ENCODE measurements around the gene PDE8B.
"Not testable (repeated sequence)": the region's sequence is repeated elsewhere in the genome, so short reads cannot be mapped to it uniquely, and the experiment has no call there.

Gene PDE8B

DNA sequence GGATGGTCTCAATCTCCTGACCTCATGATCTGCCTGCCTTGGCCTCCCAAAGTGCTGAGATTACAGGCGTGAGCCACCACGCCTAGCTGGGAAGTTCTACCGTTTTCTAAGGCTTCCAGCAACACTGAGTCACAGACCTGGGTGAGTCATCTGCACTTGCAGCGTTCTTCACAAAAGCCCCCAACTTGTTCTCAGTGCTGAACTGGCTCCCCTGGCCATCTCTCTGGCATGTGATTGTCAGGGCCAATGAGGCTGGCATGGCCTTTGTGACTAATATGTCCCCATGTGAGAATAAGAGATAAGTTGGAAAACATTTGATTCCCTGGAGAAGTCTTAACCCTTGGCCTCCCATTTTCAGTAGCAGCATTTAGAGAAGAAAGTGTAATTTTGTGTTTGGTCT, 157.3 kb downstream of the PDE8B start:
- DNase-seq = no peak

DNA sequence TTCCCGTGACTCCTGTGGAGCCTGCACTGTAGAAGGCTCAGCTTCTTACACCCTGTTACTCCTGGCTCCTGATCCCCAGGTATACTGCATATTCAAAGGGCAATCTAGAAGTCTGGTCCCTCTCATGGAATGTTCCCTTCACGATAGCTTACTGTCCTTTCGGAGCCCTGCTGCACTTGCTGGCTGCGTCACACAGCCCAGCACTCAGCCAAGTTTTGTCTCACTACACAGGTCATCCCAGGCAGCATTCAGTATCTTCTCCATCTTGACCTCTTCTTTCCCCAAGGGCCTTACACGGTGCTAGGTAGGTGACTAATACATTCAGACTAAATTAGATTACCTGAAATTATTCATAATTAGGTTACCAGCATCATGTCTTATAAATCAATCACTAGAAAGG, 157.9 kb downstream of the PDE8B start:
- no peak for DNase-seq

DNA sequence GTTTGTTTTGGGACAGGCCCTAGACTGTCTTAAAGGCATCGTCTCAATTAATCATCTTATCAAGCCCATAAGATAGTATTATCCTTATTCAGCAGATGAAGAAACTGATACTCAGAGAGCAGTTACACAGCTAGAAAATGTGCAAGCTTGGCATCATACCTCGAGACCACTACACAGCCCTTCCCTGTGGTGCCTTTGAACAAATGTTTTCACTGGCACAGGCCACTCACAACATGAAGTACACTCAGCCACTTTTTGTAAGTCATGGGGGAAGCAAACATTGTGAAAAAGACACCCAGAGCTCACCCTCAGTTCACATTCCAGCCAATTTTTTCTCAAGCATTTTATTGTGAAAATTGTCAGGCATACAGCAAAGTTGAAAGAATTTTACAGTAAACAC, 159.1 kb downstream of the PDE8B start:
- no peak for DNase-seq

DNA sequence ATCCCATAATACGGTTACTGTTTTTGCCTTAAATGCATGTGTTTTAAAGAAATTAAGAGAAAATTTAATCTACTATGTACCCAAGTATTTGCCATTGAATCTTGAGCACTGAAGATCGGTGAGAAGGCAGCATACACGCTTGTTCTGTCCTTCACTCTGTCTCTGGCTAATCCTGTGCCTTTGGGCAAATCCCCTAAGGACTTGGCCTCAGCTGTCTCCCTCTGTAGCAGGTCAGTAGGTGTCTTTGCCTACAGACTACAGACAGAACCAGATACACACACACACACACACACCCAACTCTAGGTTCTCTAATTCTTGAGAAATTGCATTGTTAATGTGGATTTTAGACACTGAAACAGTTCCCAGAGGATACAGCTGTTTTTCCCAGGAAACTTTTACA, 164.2 kb downstream of the PDE8B start:
- no peak for DNase-seq

DNA sequence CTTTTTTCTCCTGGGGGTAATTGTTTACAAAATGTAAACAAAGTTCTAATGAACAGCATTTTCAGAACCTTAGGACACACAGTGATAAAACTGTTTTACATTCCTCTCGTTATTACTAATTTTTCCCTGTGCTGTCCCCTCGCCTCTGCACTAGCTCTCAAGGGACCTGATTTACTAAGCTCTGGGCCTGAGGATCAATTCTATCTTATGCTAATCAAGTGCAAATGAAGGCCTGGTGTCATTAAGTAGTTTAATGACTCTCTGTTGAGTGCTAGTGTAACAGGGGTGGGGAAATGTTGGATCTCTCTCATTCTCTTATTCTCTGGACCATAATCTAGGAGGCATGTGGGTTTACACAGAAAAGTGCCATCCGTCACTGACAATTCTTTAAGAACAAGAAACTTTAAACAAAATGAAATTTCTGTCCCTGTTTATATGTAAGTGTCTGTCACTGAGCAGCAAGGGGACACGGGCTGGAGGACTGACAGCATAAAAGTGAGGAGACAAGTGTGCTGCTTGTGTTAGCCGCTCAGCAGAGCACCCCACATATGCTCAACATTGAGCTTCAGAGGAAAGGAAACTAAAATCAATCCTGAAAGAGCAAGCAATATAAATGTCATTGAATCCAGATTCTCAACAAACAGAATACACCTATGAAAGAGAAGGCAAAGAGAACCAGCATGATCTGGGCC, 166.3 kb downstream of the PDE8B start:
- DNase-seq = no peak

DNA sequence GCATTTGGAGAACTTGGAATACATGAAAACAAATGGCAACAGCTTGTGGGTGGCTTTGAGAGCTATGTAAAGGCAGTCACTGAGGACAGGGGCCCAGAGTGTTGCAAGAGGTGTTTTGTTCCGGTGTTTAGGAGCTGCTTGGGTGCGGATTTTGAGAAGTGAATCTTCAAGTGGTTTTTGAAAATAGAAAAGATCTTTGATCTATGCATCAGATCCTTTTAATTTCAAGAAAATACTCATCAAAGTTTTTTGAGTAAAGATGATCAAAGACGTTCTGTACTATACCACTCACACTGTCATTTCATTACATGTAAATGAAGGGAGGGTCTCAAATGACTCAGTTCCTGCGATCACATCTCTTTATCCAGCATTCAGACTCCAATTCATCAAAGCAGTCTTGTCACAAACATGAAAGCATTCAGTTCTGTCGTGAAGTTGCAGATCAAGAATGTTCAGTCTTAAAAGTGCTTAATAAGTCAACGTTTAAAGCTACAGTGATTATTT, 169.1 kb downstream of the PDE8B start:
- DNase-seq = no peak

DNA sequence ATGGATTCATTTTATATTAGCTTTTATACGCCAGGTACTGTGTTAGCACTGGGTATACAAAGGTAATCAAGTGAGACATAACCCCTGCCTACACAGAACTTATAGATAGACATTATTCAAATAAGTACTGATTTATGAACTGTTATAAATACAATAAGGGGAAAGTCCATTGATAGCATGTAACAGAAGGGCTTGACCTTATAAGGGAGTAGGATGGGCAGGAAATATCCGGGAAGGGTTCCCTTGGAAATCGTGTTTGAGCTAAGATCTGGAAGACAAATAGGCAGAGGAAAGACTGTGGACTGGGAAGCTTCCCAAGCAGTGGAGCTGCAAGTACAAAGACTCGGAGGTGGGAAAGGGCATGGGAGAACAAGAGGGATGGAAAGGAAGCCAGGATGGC, 170.2 kb downstream of the PDE8B start:
- DNase-seq = no peak

DNA sequence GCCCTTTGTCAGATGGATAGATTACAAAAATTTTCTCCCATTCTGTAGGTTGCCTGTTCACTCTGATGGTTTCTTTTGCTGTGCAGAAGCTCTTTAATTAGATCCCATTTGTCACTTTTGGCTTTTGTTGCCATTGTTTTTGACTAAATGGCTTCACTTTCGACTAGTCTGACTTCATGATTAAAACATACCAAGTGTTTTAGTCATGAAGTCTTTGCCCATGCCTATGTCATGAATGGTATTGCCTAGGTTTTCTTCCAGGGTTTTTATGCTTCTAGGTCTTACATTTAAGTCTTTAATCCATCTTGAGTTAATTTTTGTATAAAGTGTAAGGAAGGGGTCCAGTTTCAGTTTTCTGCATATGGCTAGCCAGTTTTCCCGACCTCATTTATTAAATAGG, 172.9 kb downstream of the PDE8B start:
- DNase-seq = not testable (repeated sequence)

DNA sequence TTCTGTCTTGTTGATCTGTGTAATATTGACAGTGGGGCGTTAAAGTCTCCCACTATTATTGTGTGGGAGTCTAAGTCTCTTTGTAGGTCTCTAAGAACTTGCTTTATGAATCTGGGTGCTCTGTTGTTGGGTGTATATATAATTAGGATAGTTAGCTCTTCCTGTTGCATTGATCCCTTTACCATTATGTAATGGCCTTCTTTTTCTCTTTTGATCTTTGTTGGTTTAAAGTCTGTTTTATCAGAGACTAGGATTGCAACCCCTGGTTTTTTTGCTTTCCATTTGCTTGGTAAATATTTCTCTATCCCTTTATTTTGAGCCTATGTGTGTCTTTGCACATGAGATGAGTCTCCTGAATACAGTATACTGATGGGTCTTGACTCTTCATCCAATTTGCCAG, 175.9 kb downstream of the PDE8B start:
- not testable (repeated sequence) for DNase-seq

DNA sequence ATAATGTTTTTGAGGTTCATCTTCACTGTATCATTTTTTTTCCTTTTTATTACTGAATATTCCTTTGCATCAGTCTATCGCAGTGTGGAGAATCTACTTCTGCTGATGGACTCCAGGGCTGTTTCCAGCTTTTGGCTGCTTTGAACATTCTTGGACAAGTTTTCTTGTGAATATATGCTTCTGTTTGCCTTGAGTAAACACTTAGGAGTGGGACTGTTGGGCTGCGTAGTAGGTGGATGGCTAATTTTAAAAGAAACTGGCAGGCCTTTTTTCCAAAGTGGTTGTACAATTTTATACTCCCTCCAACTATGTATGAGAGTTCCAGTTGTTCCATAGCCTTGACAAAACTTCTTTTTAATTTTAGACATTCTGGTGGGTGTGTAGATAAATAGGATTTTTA, 179.3 kb downstream of the PDE8B start:
- DNase-seq = no peak

DNA sequence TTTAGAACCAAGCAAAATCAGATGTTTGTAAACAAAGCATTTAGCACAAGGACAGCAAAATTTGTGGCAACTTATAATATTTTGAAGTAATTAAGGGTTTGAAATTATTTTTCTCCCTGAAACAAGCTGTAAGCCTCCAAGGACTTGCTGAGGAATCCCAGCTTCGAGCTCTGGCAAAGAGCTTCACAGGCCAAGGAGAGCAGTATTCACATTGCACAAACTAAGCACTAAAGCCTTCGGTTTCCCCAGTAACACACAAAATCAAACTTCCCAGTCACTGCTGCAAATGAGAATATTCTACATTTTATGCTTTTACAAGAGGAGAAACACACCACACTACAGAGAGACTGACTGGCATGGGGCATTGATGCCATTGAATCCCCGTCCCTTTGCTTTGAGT, 179.7 kb downstream of the PDE8B start:
- DNase-seq = no peak

DNA sequence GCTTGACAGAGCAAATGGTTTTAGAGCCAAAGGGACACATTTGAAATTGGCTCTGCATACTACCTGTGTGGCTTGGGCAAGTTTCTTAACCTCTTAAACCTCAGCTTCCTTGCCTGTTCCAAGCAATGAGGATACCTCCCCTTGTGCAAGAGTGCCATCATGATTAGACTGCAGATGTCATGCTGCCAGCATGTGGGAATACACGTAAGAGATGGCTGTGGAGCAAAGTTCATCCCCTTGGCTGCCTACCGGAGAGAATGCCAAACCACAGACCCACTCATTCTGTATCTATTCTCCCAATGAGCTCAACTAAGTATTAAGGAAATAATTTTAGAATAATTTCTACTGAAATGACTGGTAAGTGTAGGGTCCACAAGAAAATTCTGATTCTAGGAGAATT, 180.3 kb downstream of the PDE8B start:
- no peak for DNase-seq

DNA sequence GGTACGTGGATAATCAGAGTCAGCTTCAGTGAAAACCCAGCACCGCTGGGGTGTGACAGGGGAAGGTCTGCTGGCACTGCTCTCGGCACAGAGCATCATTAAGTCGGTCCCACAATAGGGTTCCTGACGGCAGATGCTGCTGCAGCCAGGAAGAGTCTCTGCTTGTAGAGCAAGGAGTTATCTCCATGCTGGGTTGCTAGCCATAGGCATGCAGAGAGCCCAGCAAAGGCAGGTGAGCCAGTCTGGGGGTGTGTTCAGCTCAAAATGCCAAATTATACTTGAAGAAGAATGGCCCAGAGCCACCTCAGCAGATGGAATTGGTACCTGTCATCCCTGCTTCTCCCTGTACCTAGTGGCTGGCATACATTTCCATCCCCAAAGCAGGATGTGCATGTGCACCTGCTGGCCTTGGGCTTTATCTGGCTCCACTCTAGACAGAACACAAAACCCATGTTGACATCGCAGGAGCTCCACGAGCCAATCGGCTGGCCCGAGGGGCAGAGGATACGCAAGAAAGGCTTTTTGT, 180.8 kb downstream of the PDE8B start:
- DNase-seq = no peak

DNA sequence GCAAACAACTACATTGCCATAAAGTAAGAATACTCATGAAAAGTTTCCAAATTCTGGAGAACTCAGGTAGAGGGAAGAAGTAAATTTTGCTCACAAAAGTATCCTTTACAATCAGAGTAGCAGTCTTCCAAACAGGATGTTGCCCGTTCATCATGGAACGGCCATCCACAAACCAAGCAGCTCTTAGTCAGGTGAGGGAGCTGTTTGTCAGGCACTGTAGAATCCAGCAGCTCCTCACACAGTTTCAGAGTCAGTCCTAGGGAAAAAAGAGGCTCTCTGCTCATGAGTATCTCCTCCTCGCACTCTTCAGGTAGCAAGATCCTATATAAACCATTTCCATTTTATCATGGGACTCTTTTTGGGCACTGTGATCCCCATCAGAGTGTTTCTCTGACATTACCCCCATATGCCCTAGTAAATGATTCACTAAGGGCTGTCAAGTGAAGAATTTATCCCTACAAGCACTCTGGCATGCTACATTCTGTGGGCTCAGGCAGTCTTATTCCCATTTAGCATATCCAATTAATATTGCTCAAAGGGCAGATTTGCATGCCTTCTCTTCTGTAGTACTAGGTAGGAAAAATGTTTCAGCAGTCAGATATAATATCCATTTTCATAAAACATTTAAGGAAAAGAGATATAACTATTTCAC, 183.7 kb downstream of the PDE8B start:
- no peak for DNase-seq

DNA sequence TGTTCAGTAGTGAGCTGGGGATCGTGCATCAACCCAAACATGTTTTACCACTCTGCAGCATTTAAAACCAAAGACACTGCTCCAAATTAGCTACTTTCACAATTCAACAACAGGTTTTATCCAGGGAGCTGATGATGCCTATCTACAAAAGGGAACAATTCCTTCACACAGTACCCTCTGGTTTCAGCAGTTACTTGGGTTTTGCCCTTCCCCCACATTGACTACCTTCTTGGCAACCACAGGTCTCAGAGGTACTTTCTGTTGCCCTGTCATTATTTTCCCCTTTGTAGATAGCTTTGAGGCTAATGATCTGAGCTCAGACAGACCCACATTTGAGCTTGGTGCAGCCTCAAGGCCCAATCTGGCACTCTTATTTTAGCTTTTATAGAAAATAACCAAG, 185.5 kb downstream of the PDE8B start:
- no peak for DNase-seq

DNA sequence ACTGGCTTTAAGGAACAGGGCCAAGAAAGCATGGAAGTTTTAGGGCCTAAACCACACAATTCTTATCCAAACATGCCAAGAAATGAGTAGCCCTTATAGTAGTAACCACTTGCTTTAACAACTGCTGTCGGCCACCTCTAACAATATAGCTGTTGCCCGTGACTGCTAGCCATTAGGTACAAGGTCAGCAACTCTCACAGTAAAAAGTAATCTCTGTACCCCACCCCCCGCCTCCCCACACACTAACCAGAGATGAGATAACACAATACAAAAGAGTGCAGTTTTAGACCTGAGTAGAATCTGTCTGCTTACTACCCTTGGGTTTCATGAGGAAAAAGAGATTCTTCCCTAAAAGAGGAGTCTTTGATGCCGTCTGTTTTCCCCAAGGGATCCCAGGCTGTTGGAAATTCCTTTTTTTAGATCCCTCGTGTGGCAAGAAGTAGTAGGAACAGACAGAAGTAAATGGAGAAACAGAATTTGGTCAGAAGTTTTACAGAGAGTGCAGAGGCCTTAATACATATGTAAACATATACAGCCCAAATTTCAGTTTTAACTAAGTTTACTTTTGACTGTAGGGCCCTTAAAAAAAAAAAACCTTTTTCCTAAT, 187.3 kb downstream of the PDE8B start:
- DNase-seq = no peak

DNA sequence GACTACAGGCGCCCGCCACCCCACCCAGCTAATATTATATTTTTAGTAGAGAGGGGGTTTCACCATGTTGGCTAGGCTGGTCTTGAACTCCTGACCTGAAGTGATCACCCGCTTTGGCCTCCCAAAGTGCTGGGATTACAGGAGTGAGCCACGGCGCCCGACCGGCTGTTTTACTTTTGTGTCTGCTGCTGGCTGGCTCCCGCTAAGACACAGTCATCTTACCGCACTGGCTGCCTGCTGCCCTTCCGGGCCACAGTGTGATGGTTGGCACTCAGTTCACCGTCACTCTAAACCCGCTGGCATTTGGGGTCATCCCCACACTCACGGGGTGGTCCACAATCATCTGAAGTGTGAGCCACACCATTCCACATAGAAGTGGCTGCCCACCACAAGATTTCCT, 188.0 kb downstream of the PDE8B start:
- DNase-seq = no peak

DNA sequence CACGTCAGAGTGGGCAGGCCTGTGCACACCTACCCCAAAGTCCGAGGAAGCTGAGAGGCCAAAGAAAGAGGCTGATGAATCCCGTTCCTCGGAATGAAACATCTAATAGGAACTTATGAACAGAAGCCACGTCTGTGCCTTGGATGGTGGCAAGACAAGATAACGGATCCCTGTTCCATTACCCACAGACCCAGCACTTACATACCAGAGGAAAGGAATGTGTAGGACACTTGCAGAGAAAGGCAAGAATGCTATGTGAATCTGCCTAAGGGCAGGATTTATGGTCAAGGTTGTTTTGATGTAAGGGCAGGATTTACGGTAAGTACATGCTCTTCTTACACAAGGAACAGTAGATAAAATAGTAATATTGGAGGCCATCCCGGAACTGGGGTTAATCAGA, 188.4 kb downstream of the PDE8B start:
- DNase-seq = no peak

DNA sequence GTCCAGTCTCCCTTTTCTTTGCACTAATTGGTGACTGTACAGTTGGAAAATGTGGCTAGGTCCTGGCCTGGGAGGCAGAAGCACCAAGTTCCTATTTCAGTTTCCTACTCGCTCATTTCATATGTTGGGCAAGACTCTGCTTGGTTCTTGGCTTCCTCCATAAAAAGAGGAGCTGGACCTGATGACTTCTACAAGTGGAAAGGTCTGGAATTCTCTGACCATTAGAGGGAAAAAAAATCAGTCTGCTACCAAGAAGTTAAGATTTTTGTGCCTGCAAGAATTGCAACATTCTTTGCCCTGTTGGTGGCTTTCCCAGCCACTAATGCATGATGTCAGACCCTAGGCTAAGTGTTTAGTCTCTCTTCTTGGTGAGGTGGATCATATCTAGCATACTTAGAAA, 190.2 kb downstream of the PDE8B start:
- no peak for DNase-seq

DNA sequence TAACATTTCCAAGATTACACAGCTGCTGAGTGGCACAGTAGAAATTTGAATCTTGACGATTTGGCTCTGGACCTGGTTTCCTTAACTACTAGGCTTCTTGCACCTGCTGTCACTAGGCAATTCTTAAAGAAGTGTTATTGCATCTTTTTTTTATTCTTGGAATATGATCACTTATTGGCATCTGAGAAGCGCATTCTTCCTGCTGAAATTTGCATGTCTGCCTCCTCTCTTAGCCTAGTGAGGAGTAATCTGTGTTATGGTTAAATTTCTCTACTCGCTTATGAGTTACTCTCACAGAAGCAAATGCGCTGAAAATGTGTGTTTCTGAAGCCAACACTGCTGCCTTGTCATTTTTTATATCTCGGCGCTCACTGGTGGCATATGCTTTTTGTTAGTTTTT, 192.3 kb downstream of the PDE8B start:
- DNase-seq = no peak

DNA sequence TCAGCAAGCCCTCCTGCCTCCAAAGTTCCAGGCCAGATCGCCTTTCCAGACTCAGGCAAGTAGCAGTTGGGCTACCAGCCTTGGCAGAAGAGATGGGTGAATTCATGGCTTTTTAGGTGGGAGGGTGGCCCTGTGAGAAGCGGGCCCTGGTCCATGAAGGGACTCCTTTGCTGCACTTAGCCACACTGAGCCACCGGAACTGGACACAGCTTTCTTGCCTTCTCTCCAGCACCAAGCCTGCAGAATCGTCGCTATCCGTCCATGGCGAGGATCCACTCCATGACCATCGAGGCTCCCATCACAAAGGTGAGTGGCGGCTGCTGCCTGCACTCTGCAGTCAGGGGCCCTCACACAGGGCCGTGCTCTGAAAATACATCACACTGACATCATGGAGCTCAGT, 196.7 kb downstream of the PDE8B start:
- DNase-seq = no peak

DNA sequence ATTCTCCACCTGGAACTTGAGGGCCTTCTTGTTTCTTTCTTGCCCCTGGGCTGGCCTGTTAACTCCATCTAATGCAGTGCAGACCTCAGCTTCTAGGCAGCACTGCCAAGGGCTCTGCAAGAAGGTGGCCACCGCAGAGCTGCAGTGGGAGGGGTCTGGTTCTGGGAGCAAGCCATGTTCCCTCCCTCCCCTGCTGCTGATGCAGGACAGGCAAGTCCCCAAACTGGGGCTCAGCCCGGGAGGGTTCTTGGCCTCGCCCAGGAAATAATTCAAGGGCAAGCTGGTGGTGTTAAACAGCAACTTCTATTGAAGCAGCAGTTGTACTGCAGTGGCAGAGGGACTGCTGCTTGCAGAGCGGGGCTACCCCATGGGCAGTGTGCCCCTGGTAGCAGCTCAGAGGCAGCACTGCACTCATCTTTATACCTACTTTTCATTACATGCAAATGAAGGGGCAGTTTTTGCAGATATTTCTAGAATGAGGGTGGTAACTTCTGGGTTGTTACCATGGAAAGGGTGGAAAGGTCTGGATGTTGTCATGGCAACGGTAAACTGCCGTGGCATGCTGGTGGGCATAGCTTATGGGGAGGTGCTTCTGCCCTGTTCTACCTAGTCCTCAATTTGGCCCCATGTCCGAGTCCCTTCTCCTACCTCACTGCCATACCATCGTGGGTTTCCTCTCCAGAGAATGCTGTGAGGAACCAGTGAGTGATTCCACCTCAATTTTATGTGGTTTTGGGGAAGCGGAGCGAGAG, 199.6 kb downstream of the PDE8B start:
- no peak for DNase-seq

DNA sequence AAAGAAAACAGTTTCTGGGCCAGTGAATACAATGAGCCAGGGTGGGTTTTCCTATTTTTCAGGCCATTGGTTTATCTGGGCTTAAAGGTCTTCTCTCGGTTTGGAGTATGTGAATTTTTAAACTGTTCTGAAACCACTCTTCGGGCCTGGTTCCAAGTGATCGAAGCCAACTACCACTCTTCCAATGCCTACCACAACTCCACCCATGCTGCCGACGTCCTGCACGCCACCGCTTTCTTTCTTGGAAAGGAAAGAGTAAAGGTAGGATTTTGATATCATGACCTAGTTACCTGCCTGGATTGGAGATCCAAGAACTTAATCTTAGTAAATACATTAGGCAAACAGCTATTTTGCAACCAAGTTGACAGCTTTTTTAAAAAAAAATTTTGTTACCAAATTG, 202.6 kb downstream of the PDE8B start:
- no peak for DNase-seq

DNA sequence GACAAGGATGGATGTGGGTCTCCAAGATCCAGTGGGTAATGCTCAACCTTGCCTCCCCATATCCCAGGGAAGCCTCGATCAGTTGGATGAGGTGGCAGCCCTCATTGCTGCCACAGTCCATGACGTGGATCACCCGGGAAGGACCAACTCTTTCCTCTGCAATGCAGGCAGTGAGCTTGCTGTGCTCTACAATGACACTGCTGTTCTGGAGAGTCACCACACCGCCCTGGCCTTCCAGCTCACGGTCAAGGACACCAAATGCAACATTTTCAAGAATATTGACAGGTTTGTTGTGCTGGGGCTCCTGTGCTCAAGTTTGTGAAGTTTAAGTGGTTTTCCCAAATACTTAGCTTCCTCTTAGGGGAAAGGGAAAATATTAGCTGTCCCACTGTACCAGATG, 207.7 kb downstream of the PDE8B start:
- no peak for DNase-seq

All from hematopoietic multipotent progenitor cell treated with erythropoietin and hydrocortisone succinate and interleukin-3 and kit ligand, for 6 days (in vitro differentiated cells).